GM19099 (cell line): ENCODE measurements around the gene DVL2.

Experiments used
- POLR2A ChIP-seq: IDR thresholded peaks from 3 replicates; pipeline ENCODE4 v1.6.1; 2011; ENCODE audit warnings: low read depth; ENCODE audit not compliant: insufficient read length; ENCODE audit errors: extremely low read depth

The DVL2 gene

DNA sequence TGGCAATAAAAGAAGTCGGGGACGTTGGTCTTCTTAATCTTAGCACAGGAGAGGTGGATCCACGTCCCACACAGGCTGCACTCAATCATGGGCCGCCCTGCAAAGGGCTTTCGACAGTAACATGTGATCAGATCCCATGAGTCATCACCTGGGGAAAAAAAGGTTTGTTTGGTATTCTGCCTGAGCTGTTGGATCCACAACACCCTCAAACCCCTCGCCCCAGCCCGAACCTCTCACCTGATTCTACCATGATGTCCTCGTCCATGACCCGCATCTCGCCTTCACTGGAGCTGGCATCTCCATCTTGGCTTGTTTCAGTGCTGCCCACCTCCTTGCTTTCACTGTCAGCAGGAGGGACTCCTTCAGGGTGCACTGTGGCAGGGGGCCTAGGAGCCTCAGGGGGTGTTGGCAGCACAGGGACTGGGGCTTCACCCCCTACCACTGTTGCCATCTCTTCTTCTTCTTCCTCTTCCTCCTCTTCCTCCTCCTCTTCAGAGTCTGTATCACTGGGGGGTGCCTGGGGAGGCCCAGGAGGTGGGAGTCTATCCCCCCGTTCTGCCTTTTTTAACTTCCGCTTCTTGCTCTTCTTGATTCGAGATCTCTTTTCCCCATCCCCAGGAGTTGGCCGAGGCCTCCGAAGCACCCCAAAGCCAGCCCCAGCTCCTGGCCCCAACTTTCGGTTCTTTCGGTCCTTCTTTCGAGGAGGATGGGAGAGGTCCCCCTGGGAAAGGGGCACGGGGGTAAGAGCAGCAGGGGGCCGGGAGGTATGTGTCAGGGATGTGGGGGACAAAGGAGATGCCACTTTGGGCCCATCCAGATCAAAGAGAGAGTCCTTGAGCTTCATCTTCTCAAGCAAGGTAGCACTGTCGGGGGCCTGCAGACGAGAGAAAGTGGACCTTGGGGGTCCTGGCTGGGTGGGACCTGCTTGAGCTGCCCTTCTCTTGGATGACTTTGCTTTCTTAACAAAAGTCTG is 1.7 kb upstream of the DVL2 start:
- no peak for TF ChIP-seq POLR2A

GRCh38 chr17:7233701-7234082 is 625 bp downstream of the DVL2 start:
- no peak for TF ChIP-seq POLR2A

DNA sequence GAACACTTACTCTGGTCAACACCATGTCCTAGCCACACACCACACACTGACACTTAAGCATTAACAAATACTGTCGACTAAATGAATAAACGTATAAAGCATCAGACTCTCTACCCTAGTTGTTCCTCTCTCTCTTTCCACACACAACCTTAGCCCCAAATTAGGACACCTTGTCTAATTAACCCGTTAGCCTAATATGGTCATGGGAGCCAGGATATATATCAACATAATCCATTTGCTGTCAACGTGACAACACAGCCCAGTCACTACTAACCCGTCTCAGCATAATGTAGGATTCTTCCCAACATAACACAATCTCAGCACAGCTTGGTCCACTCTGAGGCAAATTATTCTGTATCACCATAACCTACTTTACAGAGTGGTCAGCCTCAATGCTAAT is 2.2 kb downstream of the DVL2 start:
- no peak for TF ChIP-seq POLR2A

DNA sequence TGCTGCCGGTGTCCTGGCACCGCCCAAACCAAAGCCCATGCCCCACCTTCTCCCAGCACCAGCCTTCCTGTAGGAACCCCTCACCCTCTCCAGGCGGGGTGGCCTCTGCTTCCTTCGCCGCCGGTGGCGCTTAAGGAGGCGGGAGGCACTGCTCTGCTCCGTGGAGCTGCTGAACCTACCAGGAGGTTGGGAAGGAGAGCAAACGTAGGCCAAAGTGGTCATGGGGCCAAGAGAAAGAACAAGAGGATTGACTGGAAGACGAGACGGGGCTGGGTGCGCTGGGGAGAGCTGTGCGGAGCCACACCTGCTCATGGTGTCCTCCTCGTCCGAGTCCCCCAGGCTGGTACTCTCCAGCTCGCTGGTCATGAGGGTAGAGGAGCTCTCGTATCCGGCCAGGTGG is 4.8 kb downstream of the DVL2 start:
- TF ChIP-seq POLR2A: no peak

DNA sequence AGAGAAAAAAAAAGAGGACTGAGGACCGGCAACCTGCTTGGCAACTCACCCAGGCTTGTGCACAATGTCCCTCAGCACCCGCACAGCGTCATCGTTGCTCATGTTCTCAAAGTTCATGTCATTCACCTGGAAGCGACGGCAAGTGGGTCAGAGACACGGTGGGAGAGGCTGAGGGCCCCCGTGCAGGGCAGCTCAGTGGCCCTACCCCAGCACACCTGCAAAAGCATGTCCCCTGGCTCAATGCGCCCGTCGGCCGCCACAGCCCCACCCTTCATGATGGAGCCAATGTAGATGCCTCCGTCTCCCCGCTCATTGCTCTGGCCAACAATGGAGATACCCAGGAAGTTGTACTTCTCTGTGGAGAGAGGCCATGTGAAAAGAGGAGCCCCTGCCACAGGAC is 5.4 kb downstream of the DVL2 start:
- no peak for TF ChIP-seq POLR2A

- no peak for TF ChIP-seq POLR2A
Measured at GRCh38 chr17:7226721-7227710, 7.3 kb downstream of the DVL2 start.

DNA sequence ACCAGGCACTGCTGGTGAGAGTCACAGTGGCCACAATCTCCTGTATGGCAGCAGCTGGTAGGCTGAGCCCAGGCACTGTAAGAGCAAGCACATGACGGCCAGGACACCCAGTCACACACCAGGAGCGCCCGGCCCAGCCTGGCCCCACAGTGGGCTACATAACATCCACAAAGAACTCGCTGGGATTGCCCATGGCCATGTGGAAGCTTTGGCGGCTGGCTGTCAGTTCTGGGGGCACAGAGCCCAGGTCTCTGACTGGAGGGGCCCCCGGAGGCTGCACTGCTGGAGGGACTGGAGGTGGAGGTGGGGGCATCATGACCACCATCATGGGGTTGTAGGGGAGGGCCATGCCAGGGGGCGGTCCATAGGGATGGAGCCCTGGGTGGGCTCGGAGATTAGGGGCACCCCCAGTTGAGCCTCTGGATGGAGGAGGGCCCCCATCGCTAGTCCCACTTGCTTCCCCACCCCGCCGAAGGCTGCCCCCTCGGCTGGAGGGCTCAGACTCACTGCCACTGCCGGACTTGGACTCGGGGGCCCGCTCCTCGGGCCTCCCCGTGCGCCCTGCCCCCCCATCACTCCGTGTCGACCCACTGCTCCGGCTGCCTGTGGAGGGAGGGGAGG is 8.5 kb downstream of the DVL2 start:
- TF ChIP-seq POLR2A: no peak

GRCh38 chr17:7224661-7225111 is 9.6 kb downstream of the DVL2 start:
- TF ChIP-seq POLR2A: no peak

DNA sequence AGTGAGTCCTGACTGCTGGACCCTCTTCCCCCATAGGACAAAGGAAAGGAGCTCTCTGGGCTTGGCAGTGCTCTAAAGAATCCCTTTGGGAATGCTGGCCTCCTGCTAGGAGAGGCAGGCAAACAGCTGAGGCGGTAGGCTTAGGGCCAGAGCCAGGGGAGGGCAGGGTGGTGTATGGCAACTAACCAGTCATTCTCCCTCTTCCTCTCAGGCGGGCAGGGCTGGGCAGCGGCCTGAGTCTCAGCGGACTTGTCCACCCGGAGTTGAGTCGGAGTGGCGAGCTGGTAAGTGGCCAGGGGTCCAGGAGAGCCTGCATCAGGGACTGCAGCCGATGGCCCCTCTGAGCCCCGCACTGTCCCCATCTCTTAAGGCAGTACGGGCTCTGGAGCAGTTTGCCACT is 10.2 kb downstream of the DVL2 start:
- TF ChIP-seq POLR2A: no peak

DNA sequence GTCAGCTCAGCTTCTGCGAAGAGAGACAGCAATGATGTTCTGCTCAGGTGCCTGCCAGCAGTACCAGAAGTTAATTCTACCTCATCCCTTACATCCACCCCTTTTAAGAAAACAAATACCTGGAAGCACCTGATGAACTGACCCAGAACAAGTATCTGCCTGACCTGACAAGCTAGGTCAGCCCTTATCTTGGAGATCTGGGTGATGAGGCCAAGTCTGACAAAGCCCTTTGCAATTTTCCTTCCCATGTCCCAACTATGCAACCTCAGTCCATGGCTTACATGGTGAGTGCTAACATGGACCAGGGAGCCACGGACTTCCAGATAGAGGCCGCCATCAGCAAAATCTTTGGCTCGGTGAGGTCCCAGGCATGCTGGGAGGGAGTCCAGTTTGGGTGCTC is 10.9 kb downstream of the DVL2 start:
- TF ChIP-seq POLR2A: no peak

- no peak for TF ChIP-seq POLR2A
Measured at GRCh38 chr17:7222972-7223292, 11.4 kb downstream of the DVL2 start.

DNA sequence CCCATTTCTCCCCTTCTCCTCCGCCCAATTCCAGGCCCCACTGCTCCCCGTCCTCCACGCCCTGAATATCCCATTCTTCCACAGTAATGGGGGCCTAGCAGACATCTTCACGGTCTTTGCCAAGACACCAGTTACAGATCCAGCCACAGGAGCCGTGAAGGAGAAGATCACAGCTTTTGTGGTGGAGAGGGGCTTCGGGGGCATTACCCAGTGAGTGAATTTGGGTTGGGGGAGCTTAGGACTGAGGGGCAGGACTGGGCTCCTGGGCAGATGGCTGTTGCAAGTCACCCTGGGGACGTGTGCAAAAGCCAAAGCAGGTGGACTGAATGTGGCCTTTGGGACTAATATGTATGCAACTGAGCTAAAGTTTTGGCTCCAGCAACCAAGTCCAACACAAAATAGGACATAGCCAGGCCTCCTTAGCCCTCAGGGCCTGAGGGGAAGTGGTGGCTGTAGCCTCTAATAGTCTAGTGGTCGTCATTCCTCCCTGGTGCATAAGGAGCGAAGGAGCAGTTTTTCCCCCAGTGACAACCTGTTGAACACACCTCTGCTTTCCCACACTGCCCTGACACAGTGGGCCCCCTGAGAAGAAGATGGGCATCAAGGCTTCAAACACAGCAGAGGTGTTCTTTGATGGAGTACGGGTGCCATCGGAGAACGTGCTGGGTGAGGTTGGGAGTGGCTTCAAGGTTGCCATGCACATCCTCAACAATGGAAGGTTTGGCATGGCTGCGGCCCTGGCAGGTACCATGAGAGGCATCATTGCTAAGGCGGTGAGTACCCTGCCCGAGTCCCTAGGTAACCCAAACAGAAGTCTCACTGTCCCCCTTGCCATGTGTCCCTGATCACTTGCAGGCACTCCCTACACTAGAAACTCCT is 12.0 kb downstream of the DVL2 start:
- TF ChIP-seq POLR2A: peak; percentile 24

DNA sequence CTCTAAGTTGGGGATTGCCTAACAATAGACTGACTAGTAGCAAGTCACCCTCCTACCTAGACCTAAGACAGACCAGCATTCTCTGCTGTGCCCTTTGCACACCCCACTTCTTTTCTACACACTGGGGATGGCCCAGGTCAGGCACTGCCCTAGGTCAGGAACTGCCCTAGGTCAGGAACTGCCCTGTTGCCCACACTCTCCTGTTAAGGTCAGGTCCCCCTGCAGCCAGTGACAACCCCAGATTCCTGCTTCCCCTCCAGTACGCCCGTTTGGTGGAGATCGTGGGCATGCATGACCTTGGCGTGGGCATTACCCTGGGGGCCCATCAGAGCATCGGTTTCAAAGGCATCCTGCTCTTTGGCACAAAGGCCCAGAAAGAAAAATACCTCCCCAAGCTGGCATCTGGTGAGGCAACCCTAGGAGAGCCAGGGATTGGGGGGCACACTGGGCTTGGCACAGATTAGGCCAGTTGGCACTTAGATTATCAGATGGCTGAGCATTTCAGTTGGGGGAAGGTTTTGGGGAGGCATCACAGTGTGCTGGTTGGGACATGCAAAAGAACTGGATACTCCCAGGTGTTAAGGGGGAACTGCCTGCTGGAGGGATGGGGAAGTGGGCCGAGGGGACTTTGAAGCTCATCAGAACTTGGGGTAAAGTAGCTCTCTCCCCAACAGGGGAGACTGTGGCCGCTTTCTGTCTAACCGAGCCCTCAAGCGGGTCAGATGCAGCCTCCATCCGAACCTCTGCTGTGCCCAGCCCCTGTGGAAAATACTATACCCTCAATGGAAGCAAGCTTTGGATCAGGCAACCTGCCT is 12.8 kb downstream of the DVL2 start:
- no peak for TF ChIP-seq POLR2A

GRCh38 chr17:7220593-7221277 is 13.6 kb downstream of the DVL2 start:
- no peak for TF ChIP-seq POLR2A
